GM21737 (cell line): ENCODE data around the gene ELL3.
"Not testable (repeated sequence)": the region's sequence is repeated elsewhere in the genome, so short reads cannot be mapped to it uniquely, and the experiment has no call there.

Experiments
- ATAC-seq: cut with Tn5 transposase; IDR thresholded peaks from one replicate; pipeline ENCODE4 v1.9.1; 2021; ENCODE audit warnings: mild to moderate bottlenecking, moderate library complexity; ENCODE audit not compliant: unreplicated experiment

The ELL3 gene

GRCh38 chr15:43726306-43726705, 50.5 kb downstream of the ELL3 start:
- ATAC-seq = not testable (repeated sequence)

GRCh38 chr15:43723151-43723550, 53.6 kb downstream of the ELL3 start:
- ATAC-seq = no peak
